ENCODE measurements around the gene ADAMTS9. TPM values are rescaled to one million over a fixed set of nuclear protein-coding genes. Genes with fewer than 3 reads are reported as not detected.

Gene ADAMTS9
- total and polyA plus RNA-seq, 2 donors (not counting 1 experiment from before 2014, with no cell fraction given), result not detected

DNA sequence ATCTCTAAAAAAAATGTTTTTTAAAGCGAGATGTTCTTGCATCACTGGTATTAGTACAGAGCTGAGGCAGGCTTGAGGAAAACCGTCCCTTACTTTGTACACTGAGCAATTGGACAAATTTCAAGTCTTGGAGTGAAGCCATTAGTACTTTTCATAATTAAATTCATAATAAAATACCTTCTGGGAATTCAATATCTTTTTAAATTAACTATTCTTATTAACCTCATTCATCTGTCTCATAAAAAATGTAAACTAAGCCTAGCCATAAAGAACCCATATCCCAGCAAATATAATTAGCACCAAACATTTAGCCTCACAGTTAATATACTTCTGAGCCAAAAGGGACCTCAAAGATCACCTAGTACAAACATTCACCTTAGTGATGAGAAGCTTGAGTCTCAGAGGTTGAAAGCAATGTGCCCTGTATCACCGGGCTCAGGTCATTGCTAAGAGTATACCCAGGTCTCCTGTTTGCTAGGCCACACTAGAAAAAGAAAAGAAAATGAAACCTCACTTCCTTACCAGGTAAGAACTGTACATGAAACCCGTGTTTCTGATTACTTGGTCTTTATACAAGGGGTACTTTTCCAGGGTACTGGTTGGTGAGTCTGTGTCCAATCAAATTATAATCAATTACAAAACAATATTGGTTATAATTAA, 192.5 kb downstream of the ADAMTS9 start:
- H3K27me3 Mint-ChIP-seq, result peaks cover 41% of the 10 kb centered on the region
- ChIA-PET POLR2A (no interaction called here), CTCF (interaction anchor here (1.0 kb wide), 1 partner anchor 11 kb away, joined by 6 read pairs; no protein-coding TSS in a partner anchor)
- TF ChIP-seq, protein P1, sequence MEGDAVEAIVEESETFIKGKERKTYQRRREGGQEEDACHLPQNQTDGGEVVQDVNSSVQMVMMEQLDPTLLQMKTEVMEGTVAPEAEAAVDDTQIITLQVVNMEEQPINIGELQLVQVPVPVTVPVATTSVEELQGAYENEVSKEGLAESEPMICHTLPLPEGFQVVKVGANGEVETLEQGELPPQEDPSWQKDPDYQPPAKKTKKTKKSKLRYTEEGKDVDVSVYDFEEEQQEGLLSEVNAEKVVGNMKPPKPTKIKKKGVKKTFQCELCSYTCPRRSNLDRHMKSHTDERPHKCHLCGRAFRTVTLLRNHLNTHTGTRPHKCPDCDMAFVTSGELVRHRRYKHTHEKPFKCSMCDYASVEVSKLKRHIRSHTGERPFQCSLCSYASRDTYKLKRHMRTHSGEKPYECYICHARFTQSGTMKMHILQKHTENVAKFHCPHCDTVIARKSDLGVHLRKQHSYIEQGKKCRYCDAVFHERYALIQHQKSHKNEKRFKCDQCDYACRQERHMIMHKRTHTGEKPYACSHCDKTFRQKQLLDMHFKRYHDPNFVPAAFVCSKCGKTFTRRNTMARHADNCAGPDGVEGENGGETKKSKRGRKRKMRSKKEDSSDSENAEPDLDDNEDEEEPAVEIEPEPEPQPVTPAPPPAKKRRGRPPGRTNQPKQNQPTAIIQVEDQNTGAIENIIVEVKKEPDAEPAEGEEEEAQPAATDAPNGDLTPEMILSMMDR (IDR thresholded peaks at IDR 0.05), result no peak
- TF ChIP-seq EZH2 (IDR thresholded peaks at IDR 0.05; ENCODE audit: borderline replicate concordance, insufficient read depth, low read depth, low read length, poor library complexity, severe bottlenecking), result no peak
- Histone ChIP-seq H3K9ac (ENCODE audit: low read length) (no peak overlapping the region), H3K4me2 (replicated peaks; ENCODE audit: low read depth, low read length, poor library complexity, severe bottlenecking) (no peak overlapping the region), H4K20me1 (ENCODE audit: control insufficient read depth, insufficient read depth, low read length, poor library complexity, severe bottlenecking) (no peaks in the 10 kb centered on the region), H3K36me3 (replicated peaks in 1 of 2; ENCODE audit: control extremely low read depth in 1 of 2, control insufficient read depth in 1 of 2, extremely low read depth in 1 of 2, insufficient read depth in 2 of 2, low read length in 1 of 2) (no peaks in the 10 kb centered on the region), H2AFZ (ENCODE audit: insufficient read depth, low read depth, low read length, poor library complexity, severe bottlenecking) (no peak overlapping the region), H3K4me1 (ENCODE audit: control insufficient read depth in 2 of 2, insufficient read depth in 2 of 2, low read length in 2 of 2) (no peaks in the 10 kb centered on the region), H3K4me3 (ENCODE audit: control extremely low read depth in 1 of 5, extremely low read depth in 1 of 5, insufficient read depth in 1 of 5, low read depth in 2 of 5, low read length in 4 of 5) (no peak overlapping the region), H3K9me3 (ENCODE audit: control extremely low read depth in 1 of 3, control insufficient read depth in 2 of 3, insufficient read depth in 1 of 3, low read length in 2 of 3) (no peaks in the 10 kb centered on the region), H3K79me2 (ENCODE audit: control insufficient read depth, insufficient read depth, low read length) (no peaks in the 10 kb centered on the region), H3K27ac (ENCODE audit: low read length in 2 of 2) (no peak overlapping the region), H3K27me3 (replicated peaks in 1 of 4; ENCODE audit: control extremely low read depth in 1 of 4, control insufficient read depth in 3 of 4, insufficient read depth in 4 of 4, low read length in 3 of 4) (peaks cover 0 to 19% (median 8%) of the 10 kb centered on the region in 4 experiments)
- 90% methylated on average over 2 of the region's 4 CpGs for WGBS (ENCODE audit: insufficient coverage)
- ATAC-seq (ENCODE audit: low read depth) (no peak), DNase-seq (no peak)
- intact Hi-C loops (cut with micrococcal nuclease), result no loop called here
- no peak overlapping the region for H3K4me3 Mint-ChIP-seq
- no peaks in the 10 kb centered on the region for H3K9me3 Mint-ChIP-seq (ENCODE audit: insufficient read depth)
- H3K27ac Mint-ChIP-seq, result no peak overlapping the region
- H3K4me1 Mint-ChIP-seq, result no peaks in the 10 kb centered on the region

DNA sequence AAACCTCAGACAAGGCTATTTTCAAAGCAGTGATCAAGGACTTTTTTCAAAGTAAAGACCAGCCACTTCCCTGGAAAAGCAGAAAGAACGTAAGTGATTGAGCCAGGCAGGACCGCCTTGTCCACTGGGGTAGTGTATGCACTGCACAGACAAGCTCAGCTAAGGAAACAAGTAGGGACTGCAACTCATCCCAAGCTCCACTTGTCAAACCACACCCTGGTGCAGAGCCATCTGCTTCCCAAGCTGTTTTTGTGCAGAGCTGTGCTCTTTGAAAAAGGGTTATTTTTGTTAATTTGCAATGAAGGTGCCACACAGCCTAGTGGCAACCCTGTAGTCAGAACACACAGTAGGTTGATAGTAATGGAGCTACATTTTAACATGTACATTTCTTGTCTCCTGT, 193.3 kb downstream of the ADAMTS9 start:
- Mint-ChIP-seq H3K27me3 (peaks cover 43% of the 10 kb centered on the region), H3K4me1 (no peaks in the 10 kb centered on the region), H3K27ac (no peak overlapping the region), H3K9me3 (ENCODE audit: insufficient read depth) (no peaks in the 10 kb centered on the region), H3K4me3 (no peak overlapping the region)
- no peaks in the 10 kb centered on the region for H3K79me2 ChIP-seq (ENCODE audit: control insufficient read depth, insufficient read depth, low read length)
- H3K9me3 ChIP-seq (ENCODE audit: control extremely low read depth in 1 of 3, control insufficient read depth in 2 of 3, insufficient read depth in 1 of 3, low read length in 2 of 3), result no peaks in the 10 kb centered on the region
- H4K20me1 ChIP-seq (ENCODE audit: control insufficient read depth, insufficient read depth, low read length, poor library complexity, severe bottlenecking), result no peaks in the 10 kb centered on the region
- H3K27me3 ChIP-seq (replicated peaks in 1 of 4; ENCODE audit: control extremely low read depth in 1 of 4, control insufficient read depth in 3 of 4, insufficient read depth in 4 of 4, low read length in 3 of 4), result peaks cover 0 to 25% (median 8%) of the 10 kb centered on the region in 4 experiments
- H2AFZ ChIP-seq (ENCODE audit: insufficient read depth, low read depth, low read length, poor library complexity, severe bottlenecking), result no peak overlapping the region
- no peaks in the 10 kb centered on the region for H3K36me3 ChIP-seq (replicated peaks in 1 of 2; ENCODE audit: control extremely low read depth in 1 of 2, control insufficient read depth in 1 of 2, extremely low read depth in 1 of 2, insufficient read depth in 2 of 2, low read length in 1 of 2)
- ChIA-PET POLR2A (no interaction called here), CTCF (interaction anchor here (1.0 kb wide), 1 partner anchor 10 kb away, joined by 6 read pairs; no protein-coding TSS in a partner anchor)
- TF ChIP-seq, protein P1 (IDR thresholded peaks at IDR 0.05), result no peak
- TF ChIP-seq EZH2 (IDR thresholded peaks at IDR 0.05; ENCODE audit: borderline replicate concordance, insufficient read depth, low read depth, low read length, poor library complexity, severe bottlenecking), result no peak
- no peak overlapping the region for H3K27ac ChIP-seq (ENCODE audit: low read length in 2 of 2)
- intact Hi-C loops (cut with micrococcal nuclease), result no loop called here
- DNase-seq (no peak), ATAC-seq (ENCODE audit: low read depth) (no peak)
- H3K4me3 ChIP-seq (ENCODE audit: control extremely low read depth in 1 of 5, extremely low read depth in 1 of 5, insufficient read depth in 1 of 5, low read depth in 2 of 5, low read length in 4 of 5), result no peak overlapping the region
- no peak overlapping the region for H3K9ac ChIP-seq (ENCODE audit: low read length)
- H3K4me2 ChIP-seq (replicated peaks; ENCODE audit: low read depth, low read length, poor library complexity, severe bottlenecking), result no peak overlapping the region
- WGBS (ENCODE audit: insufficient coverage), result 96% methylated on average over 2 of the region's 2 CpGs
- H3K4me1 ChIP-seq (ENCODE audit: control insufficient read depth in 2 of 2, insufficient read depth in 2 of 2, low read length in 2 of 2), result no peaks in the 10 kb centered on the region

All from B cell (primary cell).